Bone marrow (tissue), 2 donors: ENCODE measurements around the gene MYL5.
A peak's percentile ranks its signal among the peaks of the same experiment; 100 is the strongest.
"Not testable (repeated sequence)": the region's sequence is repeated elsewhere in the genome, so short reads cannot be mapped to it uniquely, and the experiment has no call there.

Experiments used
- DNase-seq, 2 donors: peaks; one replicate each; lab custom pipeline; 2025; lab: John Stamatoyannopoulos, UW

Gene MYL5

GRCh38 chr4:674172-675035, at the start of gene MYL5, which contains the start of gene ATP5ME:
Gene MYL5, plus strand, starts transcription at chr4:674542. Its CDS starts 3,485 bp downstream, at chr4:678027.
Gene ATP5ME, minus strand, starts transcription at chr4:674276. Its CDS starts 29 bp downstream, at chr4:674247.
- DNase-seq, result peak; percentile 81 to 90

GRCh38 chr4:624705-625590, 49.4 kb upstream of the MYL5 start, which contains the start of gene PDE6B:
Gene PDE6B, plus strand, starts transcription at chr4:625573. Its CDS starts 54 bp downstream, at chr4:625627.
- DNase-seq, result no peak

GRCh38 chr4:625631-626161, 48.6 kb upstream of the MYL5 start:
- DNase-seq, result no peak

GRCh38 chr4:626201-627091, 47.9 kb upstream of the MYL5 start:
- DNase-seq, result no peak

DNA sequence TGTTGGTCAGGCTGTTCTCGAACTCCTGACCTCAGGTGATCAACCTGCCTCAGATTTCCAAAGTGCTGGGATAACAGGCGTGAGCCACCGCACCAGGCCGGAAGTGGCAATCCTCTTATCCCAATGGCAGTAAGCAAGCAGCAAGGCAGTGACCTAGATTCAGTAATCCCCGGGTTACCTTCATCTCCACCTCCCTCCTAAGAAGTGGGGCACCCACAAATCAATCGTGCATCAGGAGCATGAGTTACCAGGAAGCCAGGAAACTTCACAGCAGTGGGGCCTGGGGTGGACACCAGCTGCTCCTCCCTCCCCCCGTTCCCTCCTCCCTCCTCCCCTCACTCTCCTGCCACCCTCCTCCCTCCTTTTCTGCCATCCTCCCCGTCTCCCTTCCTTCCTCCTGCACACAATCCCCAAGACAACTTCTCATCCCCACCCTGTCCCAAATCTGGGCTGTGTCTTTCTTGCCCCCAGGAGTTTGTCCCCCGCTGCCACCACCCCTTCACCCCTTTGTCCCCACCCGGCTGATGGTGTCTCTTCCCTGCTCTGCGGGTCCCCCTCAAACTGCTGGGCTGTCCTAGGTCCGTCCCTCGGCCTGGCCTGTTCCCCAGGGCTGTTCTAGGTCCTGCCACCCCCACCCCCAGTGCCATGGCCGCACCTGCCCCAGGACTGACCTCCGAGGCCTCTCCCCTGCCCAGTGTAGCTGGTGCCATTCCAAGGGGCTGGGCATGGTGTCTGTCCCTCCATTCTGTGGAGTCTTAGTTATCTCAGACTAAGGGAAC, 46.8 kb upstream of the MYL5 start:
- no peak for DNase-seq

DNA sequence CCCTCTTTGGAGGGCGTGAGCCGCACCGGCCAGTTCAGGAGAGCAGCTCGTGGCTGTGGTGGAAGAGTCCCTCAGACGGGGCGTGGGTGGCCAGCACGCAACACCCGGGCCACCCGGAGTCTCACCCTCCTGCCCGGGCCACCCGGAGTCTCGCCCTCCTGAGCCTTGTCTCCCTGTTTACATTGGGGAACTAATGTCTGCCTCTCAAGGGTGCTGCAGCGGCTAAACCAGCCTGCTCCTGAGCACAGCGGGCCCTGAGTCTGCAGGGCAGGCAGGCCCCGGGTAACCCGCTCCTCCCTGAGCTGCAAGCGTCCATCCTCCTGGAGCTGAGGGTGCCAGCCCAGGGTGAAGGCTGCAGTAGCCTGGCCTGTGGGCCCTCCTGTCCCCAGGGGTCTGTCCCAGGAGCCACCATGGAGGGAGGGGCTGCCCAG, 46.0 kb upstream of the MYL5 start:
- DNase-seq, result no peak

DNA sequence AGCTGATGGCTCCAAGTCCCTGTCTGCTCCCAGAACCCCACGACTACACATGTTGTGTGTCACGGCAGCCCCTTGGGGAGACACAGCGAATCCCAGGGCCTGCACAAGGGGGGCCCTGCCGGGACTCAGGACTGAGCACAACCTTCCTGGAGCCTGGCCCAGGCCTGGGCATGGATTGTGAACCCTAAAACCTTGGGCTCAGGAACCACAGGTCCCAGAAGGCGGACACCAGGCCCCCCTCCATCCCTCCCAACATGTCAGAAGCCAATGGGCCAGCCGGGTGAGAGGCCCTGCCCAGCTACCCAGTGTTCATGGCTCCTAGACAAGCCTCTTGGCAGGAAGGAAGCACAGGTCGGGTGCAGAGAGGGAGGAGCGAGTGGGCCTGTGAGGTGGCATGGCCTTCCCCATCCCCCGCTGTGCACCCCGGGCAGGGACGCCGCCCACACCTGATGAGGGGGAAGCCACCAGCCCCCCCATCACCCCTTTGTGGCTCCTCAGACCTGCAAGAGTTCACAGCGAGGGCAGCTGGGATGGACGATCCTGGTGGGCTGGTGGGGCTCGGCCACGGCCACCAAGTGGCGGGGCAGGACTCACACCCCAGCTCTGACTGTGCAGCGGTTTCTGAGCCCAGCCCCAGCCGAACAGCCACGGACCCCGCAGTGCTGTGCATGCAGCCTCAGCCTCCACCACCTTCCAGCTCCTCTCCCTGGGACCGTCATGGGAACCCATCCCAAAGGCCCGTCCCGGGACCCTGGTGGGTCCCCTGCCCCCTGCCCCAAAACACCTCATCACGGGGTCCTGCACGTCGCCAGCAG, 45.3 kb upstream of the MYL5 start:
- no peak for DNase-seq

DNA sequence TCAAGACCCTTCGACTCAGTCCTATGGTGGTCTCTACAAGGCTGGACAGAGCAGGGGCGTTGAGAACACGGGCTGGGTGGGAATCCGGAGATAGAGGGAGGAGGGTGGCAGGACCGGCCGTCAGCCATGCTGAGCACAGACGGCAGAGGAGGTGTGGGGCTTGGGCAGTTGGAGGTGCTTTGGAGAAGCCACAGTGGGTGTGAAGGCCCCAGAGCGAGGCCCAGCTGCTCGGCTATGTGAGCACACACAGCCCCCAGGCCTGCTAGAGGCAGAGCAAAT, 44.8 kb upstream of the MYL5 start:
- no peak for DNase-seq

GRCh38 chr4:629915-630641, 44.3 kb upstream of the MYL5 start:
- no peak for DNase-seq

- no peak for DNase-seq
These were observed 43.7 kb upstream of the MYL5 start for GRCh38 chr4:630656-631055.

- no peak for DNase-seq
These were observed 42.0 kb upstream of the MYL5 start for GRCh38 chr4:632196-632790.

DNA sequence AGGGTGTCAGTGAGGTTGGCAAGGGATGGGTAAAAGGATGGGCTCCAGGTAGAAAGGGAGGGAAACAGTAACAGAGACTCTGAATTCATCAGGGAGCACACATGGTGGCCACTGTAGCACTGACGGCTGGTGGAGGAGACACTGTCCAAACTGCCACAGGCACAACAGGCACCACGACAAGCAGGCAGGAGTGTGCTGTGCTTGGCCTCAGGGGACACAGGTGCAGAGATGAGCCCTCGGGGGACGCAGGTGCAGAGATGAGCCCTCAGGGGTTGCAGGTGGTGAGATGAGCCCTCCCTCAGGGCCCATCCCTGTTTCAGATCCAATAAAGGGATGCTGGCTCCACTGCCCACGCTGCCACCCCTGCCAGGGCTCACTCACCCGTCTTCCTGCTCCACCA, 41.4 kb upstream of the MYL5 start:
- no peak for DNase-seq

GRCh38 chr4:633406-633805, 40.9 kb upstream of the MYL5 start:
- no peak for DNase-seq

- DNase-seq, result no peak
These were observed 40.3 kb upstream of the MYL5 start for GRCh38 chr4:633976-634598.

GRCh38 chr4:634599-634985, 39.8 kb upstream of the MYL5 start:
- no peak for DNase-seq

DNA sequence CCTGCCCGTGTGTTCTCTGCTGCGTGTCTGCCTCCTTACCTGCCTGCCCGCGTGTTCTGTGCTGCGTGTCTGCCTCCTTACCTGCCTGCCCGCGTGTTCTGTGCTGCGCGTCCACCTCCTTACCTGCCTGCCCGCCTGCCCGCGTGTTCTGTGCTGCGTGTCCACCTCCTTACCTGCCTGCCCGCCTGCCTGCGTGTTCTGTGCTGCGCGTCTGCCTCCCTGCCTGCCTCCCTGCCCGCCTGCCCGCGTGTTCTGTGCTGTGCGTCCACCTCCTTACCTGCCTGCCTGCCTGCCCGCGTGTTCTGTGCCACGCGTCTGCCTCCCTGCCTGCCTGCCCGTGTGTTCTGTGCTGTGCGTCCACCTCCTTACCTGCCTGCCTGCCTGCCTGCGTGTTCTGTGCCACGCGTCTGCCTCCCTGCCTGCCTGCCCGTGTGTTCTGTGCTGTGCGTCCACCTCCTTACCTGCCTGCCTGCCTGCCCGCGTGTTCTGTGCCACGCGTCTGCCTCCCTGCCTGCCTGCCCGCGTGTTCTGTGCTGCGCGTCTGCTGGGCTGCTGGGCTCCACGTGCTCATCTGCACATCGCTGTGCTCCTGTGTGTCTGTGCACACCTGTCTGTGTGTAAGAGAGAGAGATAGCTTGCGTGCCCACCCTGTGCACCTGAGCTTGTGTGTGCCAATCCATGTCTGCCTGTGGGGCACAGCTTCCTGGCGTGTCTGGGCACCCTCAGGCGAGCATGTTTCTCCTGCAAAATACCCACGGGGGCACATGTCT, 39.1 kb upstream of the MYL5 start:
- not testable (repeated sequence) for DNase-seq

- no peak for DNase-seq
These were observed 38.3 kb upstream of the MYL5 start for GRCh38 chr4:635851-636627.
